KMS-11 (cell line): ENCODE data around the gene CAMTA1.

ENCODE experiments used
- H2AFZ ChIP-seq: fragments of 200-600 bp; sonication (generic); 2 replicates; pipeline ENCODE4 v1.6.1; 2016; ENCODE audit warnings: antibody characterized with exemption, mixed run types, low read depth
- H3K27ac ChIP-seq: fragments of 200-600 bp; sonication (generic); 2 replicates; pipeline ENCODE4 v1.6.1; 2016; ENCODE audit warnings: mild to moderate bottlenecking, mixed run types
- H3K27me3 ChIP-seq: fragments of 200-600 bp; sonication (generic); 2 replicates; pipeline ENCODE4 v1.6.1; 2017; ENCODE audit warnings: mild to moderate bottlenecking, low read depth, mixed run types, moderate library complexity; ENCODE audit not compliant: insufficient read depth
- H3K36me3 ChIP-seq: fragments of 200-600 bp; sonication (generic); 2 replicates; pipeline ENCODE4 v1.6.1; 2017; ENCODE audit warnings: mild to moderate bottlenecking, mixed run types; ENCODE audit not compliant: insufficient read depth
- H3K4me1 ChIP-seq: fragments of 200-600 bp; sonication (generic); 2 replicates; pipeline ENCODE4 v1.6.1; 2016; ENCODE audit warnings: mild to moderate bottlenecking, low read depth, mixed run types; ENCODE audit not compliant: poor library complexity, severe bottlenecking
- H3K4me2 ChIP-seq: fragments of 200-600 bp; sonication (generic); 2 replicates; pipeline ENCODE4 v1.7.0; 2016; ENCODE audit warnings: mild to moderate bottlenecking, mixed run types
- H3K4me3 ChIP-seq: fragments of 200-600 bp; sonication (generic); IDR thresholded peaks from 2 replicates; pipeline ENCODE4 v1.6.1; 2017; ENCODE audit warnings: low read depth, low read length, mixed read lengths; ENCODE audit not compliant: insufficient read depth
- H3K79me2 ChIP-seq: fragments of 200-600 bp; sonication (generic); 2 replicates; pipeline ENCODE4 v1.6.1; 2016; ENCODE audit warnings: low read depth, mixed run types; ENCODE audit not compliant: insufficient read depth
- H3K9ac ChIP-seq: fragments of 200-600 bp; sonication (generic); 2 replicates; pipeline ENCODE4 v1.6.1; 2016; ENCODE audit warnings: mild to moderate bottlenecking, mixed run types
- H4K20me1 ChIP-seq: fragments of 200-600 bp; sonication (generic); 2 replicates; pipeline ENCODE4 v1.6.1; 2016; ENCODE audit warnings: mild to moderate bottlenecking, mixed run types; ENCODE audit not compliant: insufficient read depth
- CTCF ChIP-seq: fragments of 200-600 bp; sonication (generic); conservative IDR thresholded peaks from 2 replicates; pipeline ENCODE4 v1.6.1; 2017; ENCODE audit warnings: low read depth, mild to moderate bottlenecking, antibody characterized with exemption, low read length, moderate library complexity, mixed read lengths

The CAMTA1 gene

GRCh38 chr1:6965935-6966241, 180.6 kb downstream of the CAMTA1 start:
- Histone ChIP-seq H3K27ac (no peak overlapping the region), H3K79me2 (no peaks in the 10 kb centered on the region), H3K4me3 (no peak overlapping the region), H4K20me1 (no peaks in the 10 kb centered on the region), H3K4me2 (no peak overlapping the region), H3K4me1 (peaks cover 5% of the 10 kb centered on the region), H3K36me3 (no peaks in the 10 kb centered on the region), H3K9ac (no peak overlapping the region), H3K27me3 (no peaks in the 10 kb centered on the region), H2AFZ (no peak overlapping the region)
- no peak for TF ChIP-seq CTCF

GRCh38 chr1:6966326-6966725, 181.1 kb downstream of the CAMTA1 start:
- no peaks in the 10 kb centered on the region for H3K27me3 ChIP-seq
- no peak overlapping the region for H2AFZ ChIP-seq
- no peak overlapping the region for H3K4me3 ChIP-seq
- no peak overlapping the region for H3K27ac ChIP-seq
- no peaks in the 10 kb centered on the region for H3K79me2 ChIP-seq
- H4K20me1 ChIP-seq, result no peaks in the 10 kb centered on the region
- no peak overlapping the region for H3K9ac ChIP-seq
- no peak for TF ChIP-seq CTCF
- H3K4me1 ChIP-seq, result peaks cover under 1% of the 10 kb centered on the region
- no peak overlapping the region for H3K4me2 ChIP-seq
- no peaks in the 10 kb centered on the region for H3K36me3 ChIP-seq

- no peaks in the 10 kb centered on the region for H3K36me3 ChIP-seq
- H3K4me3 ChIP-seq, result no peak overlapping the region
- no peaks in the 10 kb centered on the region for H3K27me3 ChIP-seq
- H4K20me1 ChIP-seq, result no peaks in the 10 kb centered on the region
- H3K27ac ChIP-seq, result no peak overlapping the region
- no peak overlapping the region for H3K4me2 ChIP-seq
- H3K9ac ChIP-seq, result no peak overlapping the region
- no peaks in the 10 kb centered on the region for H3K79me2 ChIP-seq
- TF ChIP-seq CTCF, result no peak
- no peak overlapping the region for H2AFZ ChIP-seq
- no peaks in the 10 kb centered on the region for H3K4me1 ChIP-seq
Measured at GRCh38 chr1:6967431-6968111, 182.3 kb downstream of the CAMTA1 start.

- Histone ChIP-seq H3K9ac (no peak overlapping the region), H3K36me3 (no peaks in the 10 kb centered on the region), H3K27ac (no peak overlapping the region), H4K20me1 (no peaks in the 10 kb centered on the region), H3K79me2 (no peaks in the 10 kb centered on the region), H3K27me3 (no peaks in the 10 kb centered on the region), H2AFZ (no peak overlapping the region), H3K4me1 (no peaks in the 10 kb centered on the region), H3K4me2 (no peak overlapping the region), H3K4me3 (no peak overlapping the region)
- TF ChIP-seq CTCF, result no peak
Measured at GRCh38 chr1:6969106-6969505, 183.9 kb downstream of the CAMTA1 start.

GRCh38 chr1:6969762-6970161, 184.5 kb downstream of the CAMTA1 start:
- Histone ChIP-seq H3K36me3 (no peaks in the 10 kb centered on the region), H4K20me1 (no peaks in the 10 kb centered on the region), H3K27me3 (no peaks in the 10 kb centered on the region), H3K4me1 (no peaks in the 10 kb centered on the region), H3K27ac (no peak overlapping the region), H2AFZ (no peak overlapping the region), H3K79me2 (no peaks in the 10 kb centered on the region), H3K4me2 (no peak overlapping the region), H3K4me3 (no peak overlapping the region), H3K9ac (no peak overlapping the region)
- TF ChIP-seq CTCF, result no peak
